NCI-H128 (cell line): ENCODE measurements around the gene CMSS1.

ENCODE experiments used
- DNase-seq: peaks from one replicate; lab custom pipeline; 2025; ENCODE audit not compliant: unreplicated experiment; lab: John Stamatoyannopoulos, UW

Gene CMSS1

GRCh38 chr3:100160521-100160920, 342.9 kb downstream of the CMSS1 start:
- no peak for DNase-seq

- DNase-seq: no peak
Measured at GRCh38 chr3:100163787-100164186, 346.1 kb downstream of the CMSS1 start.

- no peak for DNase-seq
Measured at GRCh38 chr3:100164743-100165142, 347.1 kb downstream of the CMSS1 start.

- DNase-seq: no peak
Measured at GRCh38 chr3:100165926-100166550, 348.4 kb downstream of the CMSS1 start.

GRCh38 chr3:100169201-100169920, 351.7 kb downstream of the CMSS1 start:
- DNase-seq: no peak

- DNase-seq: no peak
Measured at GRCh38 chr3:100170486-100170885, 352.8 kb downstream of the CMSS1 start.

GRCh38 chr3:100171211-100171914, 353.7 kb downstream of the CMSS1 start:
- no peak for DNase-seq

GRCh38 chr3:100173961-100174360, 356.3 kb downstream of the CMSS1 start:
- no peak for DNase-seq

- no peak for DNase-seq
Measured at GRCh38 chr3:100175637-100176280, 358.1 kb downstream of the CMSS1 start.

GRCh38 chr3:100179692-100180349, 362.2 kb downstream of the CMSS1 start:
- DNase-seq: no peak

GRCh38 chr3:100183608-100184125, 366.0 kb downstream of the CMSS1 start:
- no peak for DNase-seq

- no peak for DNase-seq
Measured at GRCh38 chr3:100184948-100185570, 367.4 kb downstream of the CMSS1 start.

- DNase-seq: no peak
Measured at GRCh38 chr3:100185847-100186246, 368.2 kb downstream of the CMSS1 start.

- no peak for DNase-seq
Measured at GRCh38 chr3:100189444-100189964, 371.8 kb downstream of the CMSS1 start.

- DNase-seq: no peak
Measured at GRCh38 chr3:100195375-100195774, 377.7 kb downstream of the CMSS1 start.

- DNase-seq: no peak
Measured at GRCh38 chr3:100197876-100198275, 380.2 kb downstream of the CMSS1 start.

GRCh38 chr3:100198579-100199269, 381.1 kb downstream of the CMSS1 start:
- DNase-seq: no peak

- no peak for DNase-seq
Measured at GRCh38 chr3:100205171-100205570, 387.5 kb downstream of the CMSS1 start.

- DNase-seq: no peak
Measured at GRCh38 chr3:100206687-100207086, 389.0 kb downstream of the CMSS1 start.

- no peak for DNase-seq
Measured at GRCh38 chr3:100207886-100208285, 390.2 kb downstream of the CMSS1 start.
